NCI-H2029 treated with DMSO at 0.1 percent for 48 hours (cell line): Measurements from ENCODE around the gene SSTR4.

Source experiments
- DNase-seq: peaks from one replicate; lab custom pipeline; 2025; lab: John Stamatoyannopoulos, UW

The SSTR4 gene

DNA sequence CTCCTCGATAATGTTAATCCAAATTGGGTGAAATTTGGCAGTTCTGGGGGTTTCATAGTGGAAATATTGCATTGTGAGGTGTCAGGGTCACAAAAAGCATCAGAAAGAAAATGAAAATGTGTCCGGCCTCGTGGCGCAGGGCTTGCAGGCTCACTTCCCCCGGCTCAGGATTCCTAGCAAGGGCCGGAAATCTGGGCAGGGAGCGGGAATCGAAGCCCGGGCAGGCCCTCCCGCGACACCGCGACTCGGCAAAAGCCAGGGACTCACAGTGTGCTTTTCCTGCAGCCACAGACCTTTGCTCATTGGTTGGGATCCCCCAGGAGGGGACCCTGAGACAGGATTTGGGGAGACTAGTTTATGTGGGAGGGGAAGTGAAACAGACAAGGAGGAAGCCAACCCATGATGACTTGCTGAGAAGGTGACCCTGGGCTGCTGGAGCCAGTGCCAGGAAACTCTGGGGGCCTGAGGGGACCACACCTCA, 51.9 kb downstream of the SSTR4 start:
- no peak for DNase-seq

DNA sequence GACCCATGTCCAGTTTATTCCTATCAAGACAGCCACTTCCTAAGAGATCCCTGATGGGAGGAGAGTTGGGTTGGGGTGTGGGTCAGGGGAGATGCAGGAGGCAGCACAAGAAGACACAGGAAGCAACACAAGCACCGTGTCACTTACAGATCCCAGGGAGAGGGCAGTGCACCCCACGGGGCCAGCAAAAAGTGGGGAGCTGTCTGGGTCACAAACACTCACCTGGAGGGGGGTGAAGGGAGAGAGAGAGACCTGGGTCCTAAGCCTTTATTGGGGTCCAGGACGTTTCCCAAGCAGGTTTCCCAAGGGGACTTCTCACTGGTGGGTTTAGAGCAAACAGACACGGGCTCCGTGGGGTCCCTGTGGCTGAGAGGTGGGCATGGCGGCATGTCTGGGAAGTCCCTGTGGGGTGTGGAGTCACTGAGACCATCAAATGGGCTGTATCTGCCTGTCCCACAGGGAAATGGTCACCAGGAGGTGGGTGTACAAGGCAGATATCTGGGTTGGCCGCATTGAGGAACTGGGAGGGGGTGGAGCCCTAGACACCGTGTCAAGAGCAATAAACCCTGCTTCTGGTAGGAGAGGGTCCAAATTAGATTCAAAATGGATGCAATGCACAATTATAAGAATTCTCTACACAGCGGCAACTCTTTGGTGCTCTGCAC, 52.6 kb downstream of the SSTR4 start:
- no peak for DNase-seq
